IMR-90 (cell line): ENCODE results near the gene ADAM15. TPM values are rescaled to one million over a fixed set of nuclear protein-coding genes. Genes with fewer than 3 reads are reported as not detected.

Experiments
- ATAC-seq: fragments of 200-7000 bp; cut with Tn5 transposase; 2 replicates; pipeline ENCODE4 v1.9.1; 2020; ENCODE audit warnings: low read depth, mild to moderate bottlenecking, moderate library complexity
- BruUV-seq: library from RNA; stranded (reverse); fragments of 400-500 nt; replicated peaks from 2 replicates; lab custom pipeline; 2021; lab: Mats Ljungman, UMichigan
- CTCF ChIA-PET: fragments of 300-600 bp; formaldehyde crosslinking; extraction: SDS; loops from one replicate; lab custom pipeline; 2021; ENCODE audit warnings: antibody characterized with exemption; lab: Yijun Ruan, JAX
- POLR2A ChIA-PET: fragments of 300-600 bp; sonication (Branson Sonifier 250); formaldehyde crosslinking; loops from one replicate; lab custom pipeline; 2022; ENCODE audit warnings: antibody characterized with exemption; ENCODE audit not compliant: unreplicated experiment; lab: Charles Lee
- DNase-seq: peaks from one replicate; pipeline ENCODE4 v3.0.0; 2013
- H2AFZ ChIP-seq: replicated peaks from 2 replicates; pipeline ENCODE3; 2013; ENCODE audit warnings: low read length, mild to moderate bottlenecking; ENCODE audit not compliant: poor library complexity
- H2AK5ac ChIP-seq: 2 replicates; pipeline ENCODE4 v1.6.1; 2013; ENCODE audit warnings: low read depth, low read length, inconsistent platforms
- H2AK9ac ChIP-seq: replicated peaks from 2 replicates; pipeline ENCODE3; 2013; ENCODE audit warnings: mild to moderate bottlenecking, low read depth, low read length, moderate library complexity; ENCODE audit not compliant: poor library complexity
- H2BK120ac ChIP-seq: 2 replicates; pipeline ENCODE4 v1.6.1; 2013; ENCODE audit warnings: low read depth, low read length, inconsistent platforms
- H2BK15ac ChIP-seq: 3 replicates; pipeline ENCODE4 v1.6.1; 2013; ENCODE audit warnings: low read depth, low read length, inconsistent platforms
- H2BK20ac ChIP-seq: 2 replicates; pipeline ENCODE4 v1.6.1; 2013; ENCODE audit warnings: low read depth, mild to moderate bottlenecking, inconsistent platforms, low read length, moderate library complexity
- H2BK5ac ChIP-seq: 2 replicates; pipeline ENCODE4 v1.6.1; 2013; ENCODE audit warnings: mild to moderate bottlenecking, low read depth, low read length, inconsistent platforms; ENCODE audit not compliant: poor library complexity, severe bottlenecking
- H3K14ac ChIP-seq: replicated peaks from 2 replicates; pipeline ENCODE4 v1.6.1; 2013; ENCODE audit warnings: low read depth, low read length, inconsistent platforms
- H3K18ac ChIP-seq: 2 replicates; pipeline ENCODE4 v1.6.1; 2013; ENCODE audit warnings: low read depth, low read length, control low read depth
- H3K23ac ChIP-seq: 2 replicates; pipeline ENCODE4 v1.6.1; 2013; ENCODE audit warnings: low read depth, low read length, inconsistent platforms
- H3K27ac ChIP-seq: 2 replicates; pipeline ENCODE4 v1.5.1; 2013; ENCODE audit warnings: mild to moderate bottlenecking, control low read depth, low read length; ENCODE audit not compliant: insufficient read depth
- H3K27me3 ChIP-seq: 2 replicates; pipeline ENCODE4 v1.6.1; 2013; ENCODE audit warnings: low read length; ENCODE audit not compliant: control insufficient read depth, insufficient read depth
- H3K36me3 ChIP-seq: 2 replicates; pipeline ENCODE4 v1.6.1; 2013; ENCODE audit warnings: low read length, mixed read lengths; ENCODE audit not compliant: control insufficient read depth, insufficient read depth
- H3K4ac ChIP-seq: 2 replicates; pipeline ENCODE4 v1.6.1; 2013; ENCODE audit warnings: low read depth, low read length, inconsistent platforms
- H3K4me1 ChIP-seq: 2 replicates; pipeline ENCODE4 v1.6.1; 2013; ENCODE audit warnings: low read length, mixed read lengths; ENCODE audit not compliant: control insufficient read depth, insufficient read depth
- H3K4me2 ChIP-seq: 2 replicates; pipeline ENCODE4 v1.6.1; 2013; ENCODE audit warnings: low read depth, mild to moderate bottlenecking, control low read depth, low read length, moderate library complexity
- H3K4me3 ChIP-seq: 2 replicates; pipeline ENCODE4 v1.5.1; 2013; ENCODE audit warnings: low read depth, mild to moderate bottlenecking, control low read depth, low read length, moderate library complexity; ENCODE audit not compliant: insufficient read depth
- H3K56ac ChIP-seq: 2 replicates; pipeline ENCODE4 v1.6.1; 2013; ENCODE audit warnings: low read length, inconsistent platforms; ENCODE audit not compliant: insufficient read depth; ENCODE audit errors: extremely low read depth
- H3K79me1 ChIP-seq, 2 experiments: 2 replicates each; pipeline ENCODE4 v1.6.1; 2013; ENCODE audit warnings: low read length in 2 of 2, inconsistent platforms in 1 of 2, low read depth in 1 of 2
- H3K9ac ChIP-seq: 2 replicates; pipeline ENCODE4 v1.6.1; 2013; ENCODE audit warnings: low read depth, low read length, control low read depth
- H3K9me1 ChIP-seq: 2 replicates; pipeline ENCODE4 v1.6.1; 2013; ENCODE audit warnings: low read length, inconsistent platforms; ENCODE audit not compliant: insufficient read depth
- H3K9me3 ChIP-seq: 2 replicates; pipeline ENCODE4 v1.6.1; 2013; ENCODE audit warnings: low read length; ENCODE audit not compliant: control insufficient read depth, insufficient read depth
- H4K20me1 ChIP-seq: 2 replicates; pipeline ENCODE4 v1.6.1; 2013; ENCODE audit warnings: low read length, inconsistent platforms; ENCODE audit not compliant: insufficient read depth
- H4K5ac ChIP-seq: 2 replicates; pipeline ENCODE4 v1.6.1; 2013; ENCODE audit warnings: mild to moderate bottlenecking, low read depth, low read length, control low read depth
- H4K8ac ChIP-seq, 2 experiments: 2 replicates each; pipeline ENCODE4 v1.6.1; 2013; ENCODE audit warnings: low read depth in 2 of 2, low read length in 2 of 2, control low read depth in 1 of 2, inconsistent platforms in 1 of 2
- H4K91ac ChIP-seq: 2 replicates; pipeline ENCODE4 v1.6.1; 2013; ENCODE audit warnings: low read depth, low read length, inconsistent platforms; ENCODE audit not compliant: insufficient read depth
- CHD1 ChIP-seq: IDR thresholded peaks from 2 replicates; pipeline ENCODE4 v1.6.1; 2012; ENCODE audit warnings: low read depth, low read length, improper control_type of control experiment
- MAFK ChIP-seq: IDR thresholded peaks from 2 replicates; pipeline ENCODE4 v1.6.1; 2012; ENCODE audit warnings: low read depth, low read length, improper control_type of control experiment
- MAZ ChIP-seq: IDR thresholded peaks from 2 replicates; pipeline ENCODE4 v1.6.1; 2012; ENCODE audit warnings: low read depth, mild to moderate bottlenecking, low read length, improper control_type of control experiment, moderate library complexity, borderline replicate concordance
- MXI1 ChIP-seq: IDR thresholded peaks from 2 replicates; pipeline ENCODE4 v1.6.1; 2012; ENCODE audit warnings: low read depth, mild to moderate bottlenecking, low read length, moderate library complexity, borderline replicate concordance
- NFE2L2 ChIP-seq: fragments of 150-350 bp; IDR thresholded peaks from 2 replicates; pipeline ENCODE4 v1.6.1; 2016; ENCODE audit warnings: low read depth, mild to moderate bottlenecking, low read length
- POLR2A ChIP-seq: IDR thresholded peaks from 2 replicates; pipeline ENCODE4 v1.6.1; 2012; ENCODE audit warnings: mild to moderate bottlenecking, low read depth, low read length
- SMC3 ChIP-seq: fragments of 150-350 bp; IDR thresholded peaks from 2 replicates; pipeline ENCODE4 v1.6.1; 2016; ENCODE audit warnings: low read depth, mild to moderate bottlenecking, antibody characterized with exemption, low read length, moderate library complexity
- WGBS, 2 experiments: methylation state at CpG; one replicate each; pipeline versions ENCODE4 v1.1.5 to v1.1.7; 2013; ENCODE audit warnings: missing lambda C conversion rate in 2 of 2; ENCODE audit not compliant: insufficient read length in 1 of 2; ENCODE audit errors: extremely low coverage in 2 of 2; 5-methylcytosine and 5-hydroxymethylcytosine counted together
- dilution Hi-C: fragments of 300-500 bp; cut with HindIII; formaldehyde crosslinking; loops from one replicate; pipeline ENCODE4 v1.14.3; 2018; ENCODE audit warnings: low sequenced_read_pairs; ENCODE audit not compliant: unreplicated experiment
- in situ Hi-C: fragments of 300-500 bp; cut with MboI; formaldehyde crosslinking; loops from 3 replicates; pipeline ENCODE4 v1.14.3; 2019; ENCODE audit warnings: low sequenced_read_pairs, inconsistent platforms, mixed read lengths
- intact Hi-C: fragments of 100-400 bp; cut with micrococcal nuclease; formaldehyde crosslinking; loops from 2 replicates; pipeline ENCODE4 v1.10.0; 2022
- polyA plus RNA-seq, 3 experiments: library from polyadenylated mRNA; depleted of rRNA; stranded (reverse); fragments of >200 nt; gene quantifications; 2 replicates each; pipeline ENCODE4 v1.2.3, GENCODE V29; 2012; ENCODE audit warnings: low replicate concordance in 1 of 3
- total RNA-seq: library from RNA; depleted of rRNA; stranded (reverse); fragments of >200 nt; gene quantifications from 2 replicates; pipeline ENCODE4 v1.2.3, GENCODE V29; 2012
- TF ChIP-seq, protein P1 (sequence below): fragments of 150-350 bp; IDR thresholded peaks from 2 replicates; pipeline ENCODE4 v1.6.1; 2017; ENCODE audit warnings: mild to moderate bottlenecking, antibody characterized with exemption, low read length, low read depth
- TF ChIP-seq, protein P2 (sequence below): fragments of 150-350 bp; IDR thresholded peaks from 2 replicates; pipeline ENCODE4 v1.6.1; 2016; ENCODE audit warnings: low read depth, mild to moderate bottlenecking, low read length, moderate library complexity, borderline replicate concordance
- TF ChIP-seq, protein P3 (sequence below): conservative IDR thresholded peaks from 2 replicates; pipeline ENCODE4 v1.5.1; 2012; ENCODE audit warnings: mild to moderate bottlenecking, low read depth, low read length, improper control_type of control experiment

The ADAM15 gene
- total and polyA plus RNA-seq, 2 of the 4 experiments (the other 2 are of a cell fraction): 25.6 to 52.4 TPM

DNA sequence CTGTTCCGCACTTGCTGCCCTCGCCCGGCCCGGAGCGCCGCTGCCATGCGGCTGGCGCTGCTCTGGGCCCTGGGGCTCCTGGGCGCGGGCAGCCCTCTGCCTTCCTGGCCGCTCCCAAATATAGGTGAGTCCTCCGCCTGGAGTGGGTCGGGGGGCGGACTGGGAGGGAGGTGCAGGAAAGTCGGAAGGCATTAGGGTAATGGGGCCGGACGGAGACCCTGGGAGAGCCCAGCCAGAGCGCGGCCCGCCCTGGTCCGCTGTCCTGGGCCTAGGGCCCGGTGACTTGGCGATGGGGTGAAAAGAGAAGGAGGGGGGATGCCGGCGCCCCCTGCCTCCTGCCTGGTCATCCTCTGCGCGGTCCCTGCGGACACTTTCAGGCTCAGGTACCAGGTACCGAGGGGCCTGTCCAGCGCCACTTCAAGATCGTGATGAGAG, 243 bp downstream of the ADAM15 start:
- DNase-seq: no peak
- peak overlapping the region; percentile 68; the same call in 1 of the 2 replicates for H3K23ac ChIP-seq
- H3K36me3 ChIP-seq: peaks cover 7% of the 10 kb centered on the region; the same call in 1 of the 2 replicates
- peak overlapping the region; percentile 31; the same call in 1 of the 2 replicates for H3K27ac ChIP-seq
- intact Hi-C loops (loop anchor here (5.0 kb wide), 1 partner anchor 49 kb away; the partner anchor contains the start of gene ZBTB7B), dilution Hi-C loops (no loop called here), in situ Hi-C loops (loop anchor here (10.0 kb wide), 1 partner anchor 97 kb away; the partner anchor contains the start of gene PBXIP1)
- H4K91ac ChIP-seq: no peak overlapping the region
- BruUV-seq: no TSS peak
- peak overlapping the region; percentile 38; the same call in 1 of the 2 replicates for H3K4ac ChIP-seq
- H3K14ac ChIP-seq: 0 out of 2 replicates have a peak overlapping the region, but pooled peaks have one; percentile 56
- peaks cover 0 to 15% of the 10 kb centered on the region in 2 experiments; a peak in 2 of 4 replicates for H3K79me1 ChIP-seq
- no peak overlapping the region for H3K18ac ChIP-seq
- 1% methylated on average over 15 of the region's 31 CpGs; no CpG with 5 or more reads in 1 of the 2 experiments for WGBS, 2 experiments
- H3K9me1 ChIP-seq: peaks cover 4% of the 10 kb centered on the region; the same call in 1 of the 2 replicates
- H3K9me3 ChIP-seq: no peaks in the 10 kb centered on the region
- H2BK15ac ChIP-seq: no peak overlapping the region
- no peaks in the 10 kb centered on the region; the same call in 1 of the 2 replicates for H4K20me1 ChIP-seq
- ATAC-seq: peak; percentile 6
- H2AK5ac ChIP-seq: no peak overlapping the region; the same call in 1 of the 2 replicates
- peak overlapping the region; percentile 96 for H2AK9ac ChIP-seq
- H3K56ac ChIP-seq: no peak overlapping the region
- H2BK20ac ChIP-seq: no peak overlapping the region
- H2AFZ ChIP-seq: peak overlapping the region; percentile 95
- H3K4me2 ChIP-seq: peak overlapping the region; percentile 90
- H3K4me1 ChIP-seq: peaks cover 8% of the 10 kb centered on the region
- no peak overlapping the region for H4K5ac ChIP-seq
- peak; percentile 6; the same call in 1 of the 2 replicates for TF ChIP-seq MXI1
- TF ChIP-seq MAZ: 0 out of 2 replicates have a peak, but pooled peaks have one; percentile 3
- 0 out of 2 replicates have a peak, but pooled peaks have one; percentile 22 for TF ChIP-seq POLR2A
- no peak for TF ChIP-seq MAFK
- TF ChIP-seq, protein P1, sequence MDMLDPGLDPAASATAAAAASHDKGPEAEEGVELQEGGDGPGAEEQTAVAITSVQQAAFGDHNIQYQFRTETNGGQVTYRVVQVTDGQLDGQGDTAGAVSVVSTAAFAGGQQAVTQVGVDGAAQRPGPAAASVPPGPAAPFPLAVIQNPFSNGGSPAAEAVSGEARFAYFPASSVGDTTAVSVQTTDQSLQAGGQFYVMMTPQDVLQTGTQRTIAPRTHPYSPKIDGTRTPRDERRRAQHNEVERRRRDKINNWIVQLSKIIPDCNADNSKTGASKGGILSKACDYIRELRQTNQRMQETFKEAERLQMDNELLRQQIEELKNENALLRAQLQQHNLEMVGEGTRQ: no peak
- TF ChIP-seq SMC3: no peak
- TF ChIP-seq, protein P2, sequence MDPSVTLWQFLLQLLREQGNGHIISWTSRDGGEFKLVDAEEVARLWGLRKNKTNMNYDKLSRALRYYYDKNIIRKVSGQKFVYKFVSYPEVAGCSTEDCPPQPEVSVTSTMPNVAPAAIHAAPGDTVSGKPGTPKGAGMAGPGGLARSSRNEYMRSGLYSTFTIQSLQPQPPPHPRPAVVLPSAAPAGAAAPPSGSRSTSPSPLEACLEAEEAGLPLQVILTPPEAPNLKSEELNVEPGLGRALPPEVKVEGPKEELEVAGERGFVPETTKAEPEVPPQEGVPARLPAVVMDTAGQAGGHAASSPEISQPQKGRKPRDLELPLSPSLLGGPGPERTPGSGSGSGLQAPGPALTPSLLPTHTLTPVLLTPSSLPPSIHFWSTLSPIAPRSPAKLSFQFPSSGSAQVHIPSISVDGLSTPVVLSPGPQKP: no peak
- TF ChIP-seq, protein P3, sequence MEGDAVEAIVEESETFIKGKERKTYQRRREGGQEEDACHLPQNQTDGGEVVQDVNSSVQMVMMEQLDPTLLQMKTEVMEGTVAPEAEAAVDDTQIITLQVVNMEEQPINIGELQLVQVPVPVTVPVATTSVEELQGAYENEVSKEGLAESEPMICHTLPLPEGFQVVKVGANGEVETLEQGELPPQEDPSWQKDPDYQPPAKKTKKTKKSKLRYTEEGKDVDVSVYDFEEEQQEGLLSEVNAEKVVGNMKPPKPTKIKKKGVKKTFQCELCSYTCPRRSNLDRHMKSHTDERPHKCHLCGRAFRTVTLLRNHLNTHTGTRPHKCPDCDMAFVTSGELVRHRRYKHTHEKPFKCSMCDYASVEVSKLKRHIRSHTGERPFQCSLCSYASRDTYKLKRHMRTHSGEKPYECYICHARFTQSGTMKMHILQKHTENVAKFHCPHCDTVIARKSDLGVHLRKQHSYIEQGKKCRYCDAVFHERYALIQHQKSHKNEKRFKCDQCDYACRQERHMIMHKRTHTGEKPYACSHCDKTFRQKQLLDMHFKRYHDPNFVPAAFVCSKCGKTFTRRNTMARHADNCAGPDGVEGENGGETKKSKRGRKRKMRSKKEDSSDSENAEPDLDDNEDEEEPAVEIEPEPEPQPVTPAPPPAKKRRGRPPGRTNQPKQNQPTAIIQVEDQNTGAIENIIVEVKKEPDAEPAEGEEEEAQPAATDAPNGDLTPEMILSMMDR: no peak
- TF ChIP-seq CHD1: no peak
- no peak for TF ChIP-seq NFE2L2
- no peak overlapping the region for H2BK120ac ChIP-seq
- H3K4me3 ChIP-seq: peak overlapping the region; percentile 60
- 0 out of 4 replicates have a peak overlapping the region, but pooled peaks of 1 of the 2 experiments have one; percentile 2 for H4K8ac ChIP-seq
- peak overlapping the region; percentile 62 for H3K9ac ChIP-seq
- ChIA-PET POLR2A (interaction anchor here (0.6 kb wide), 4 partner anchors 40 to 727 kb away, joined by 3 to 7 read pairs (median 3); partner anchors contain the start of gene SHC1), CTCF (interaction anchor here (1.0 to 1.3 kb wide), 4 partner anchors 10 to 33 kb away, joined by 3 to 7 read pairs (median 3); no protein-coding TSS in a partner anchor)
- H2BK5ac ChIP-seq: no peak overlapping the region
- no peaks in the 10 kb centered on the region for H3K27me3 ChIP-seq
